ENCODE results near the gene FAM228A.
"Not testable (repeated sequence)": the region's sequence is repeated elsewhere in the genome, so short reads cannot be mapped to it uniquely, and the experiment has no call there.

The FAM228A gene

DNA sequence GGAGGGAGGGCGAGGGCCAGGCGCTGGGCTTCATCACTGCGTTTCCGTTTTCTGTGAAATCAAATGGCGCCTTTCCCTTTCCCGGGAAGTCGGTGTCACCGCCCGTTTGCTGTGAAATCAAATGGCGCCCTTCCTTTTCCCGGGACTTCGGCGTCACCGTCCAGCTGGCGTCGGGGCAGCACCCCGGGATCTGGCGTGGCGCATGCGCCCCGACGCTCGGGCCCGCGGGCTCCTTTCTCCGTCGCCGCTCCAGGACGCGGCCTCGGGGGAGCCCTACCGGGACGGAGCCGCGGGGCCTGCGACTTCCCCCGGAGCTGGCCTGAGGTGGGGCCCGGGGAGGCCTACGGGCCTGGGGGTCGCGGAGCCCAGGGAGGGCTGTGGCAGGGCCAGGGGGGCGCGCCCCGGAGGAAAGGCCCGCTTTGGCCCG is at the start of gene FAM228A:
Gene FAM228A (plus strand): TSS at position 203 of the 427 bp plus-strand sequence. CDS start 428 bp downstream, outside the sequence.
- DNase-seq (ENCODE audit: low read depth) = no peak

DNA sequence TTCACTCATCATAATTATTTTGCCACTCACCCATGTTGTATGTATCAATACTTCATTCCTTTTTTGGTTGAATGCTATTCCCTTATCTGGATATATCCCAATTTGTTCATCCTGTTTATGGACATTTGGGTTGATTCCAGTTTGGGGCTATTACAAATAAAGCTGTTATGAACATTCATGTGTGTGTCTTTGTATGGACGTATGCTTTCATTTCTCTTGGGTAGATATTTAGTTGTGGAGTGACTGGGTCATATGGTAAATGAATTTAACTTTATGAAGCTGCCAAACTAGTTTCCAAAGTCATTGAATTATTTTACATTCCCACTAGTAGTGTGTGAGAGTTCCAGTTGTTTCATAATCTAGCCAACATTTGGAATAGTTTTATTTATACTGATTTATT is 48.9 kb upstream of the FAM228A start:
- DNase-seq (ENCODE audit: low read depth) = no peak

- DNase-seq (ENCODE audit: low read depth) = no peak
Observed at GRCh38 chr2:24132543-24132942, 42.3 kb upstream of the FAM228A start.

GRCh38 chr2:24140305-24140704 is 34.5 kb upstream of the FAM228A start:
- not testable (repeated sequence) for DNase-seq (ENCODE audit: low read depth)

DNA sequence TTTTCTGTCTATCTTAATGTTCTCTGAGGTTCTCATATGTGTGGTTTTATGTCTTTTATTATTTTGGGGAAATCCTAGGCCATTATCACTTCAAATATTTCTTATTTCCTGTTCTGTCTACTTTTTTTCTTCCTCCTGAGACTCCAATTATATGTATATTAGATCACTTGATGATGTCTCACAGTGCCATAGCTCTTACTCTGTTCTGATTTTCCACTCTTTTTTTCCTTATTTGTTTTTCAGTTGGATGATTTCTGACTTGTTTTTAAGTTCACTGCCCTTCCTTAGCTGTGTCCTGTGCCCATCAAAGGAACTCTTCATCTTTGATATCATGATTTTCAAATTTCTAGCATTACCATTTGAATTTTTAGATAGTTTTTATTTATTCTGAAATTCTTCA is 27.5 kb upstream of the FAM228A start:
- DNase-seq (ENCODE audit: low read depth) = no peak

- no peak for DNase-seq (ENCODE audit: low read depth)
Observed at GRCh38 chr2:24152413-24153197, 22.2 kb upstream of the FAM228A start.

GRCh38 chr2:24153478-24153877 is 21.4 kb upstream of the FAM228A start:
- DNase-seq (ENCODE audit: low read depth) = no peak

- DNase-seq (ENCODE audit: low read depth) = no peak
Observed at GRCh38 chr2:24158131-24158530, 16.7 kb upstream of the FAM228A start.

GRCh38 chr2:24159708-24160107 is 15.1 kb upstream of the FAM228A start:
- DNase-seq (ENCODE audit: low read depth) = no peak

- DNase-seq (ENCODE audit: low read depth) = no peak
Observed at GRCh38 chr2:24160761-24161160, 14.1 kb upstream of the FAM228A start.

DNA sequence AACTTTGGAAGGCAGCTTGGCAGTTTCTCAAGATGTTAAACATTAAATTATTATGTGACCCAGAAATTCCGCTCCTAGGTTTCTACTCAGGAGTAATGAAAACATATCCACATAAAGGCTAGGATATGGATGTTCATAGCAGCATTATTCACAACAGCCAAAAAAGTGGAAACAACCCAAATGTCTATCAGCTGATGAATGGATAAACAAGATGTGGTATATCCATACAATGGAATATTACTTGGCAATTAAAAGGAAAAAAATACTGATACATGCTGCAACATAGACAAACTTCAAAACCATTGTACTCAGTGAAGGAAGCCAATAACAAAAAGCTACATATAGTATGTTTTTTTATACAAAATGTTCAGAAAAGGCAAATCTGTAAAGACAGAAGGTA is 12.4 kb upstream of the FAM228A start:
- no peak for DNase-seq (ENCODE audit: low read depth)

DNA sequence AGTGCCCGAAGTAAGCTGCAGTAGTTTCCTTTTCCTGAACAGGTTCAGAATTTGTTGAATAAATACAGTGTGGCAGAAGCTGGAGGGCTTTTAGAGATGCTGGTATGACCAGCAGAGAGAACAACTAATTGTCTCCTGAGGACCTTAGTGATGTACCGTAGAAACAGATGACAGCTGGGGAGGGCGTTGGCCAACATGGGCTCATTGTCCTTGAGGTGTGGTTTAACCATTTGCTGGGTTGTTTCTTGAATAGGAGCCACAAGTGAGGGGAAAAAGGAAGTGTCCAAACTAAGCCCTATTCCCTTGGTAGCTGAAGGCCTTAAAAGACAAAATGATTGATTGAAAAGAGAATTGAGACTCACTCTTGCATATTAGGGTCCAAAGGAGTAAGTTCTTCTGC is 11.7 kb upstream of the FAM228A start:
- no peak for DNase-seq (ENCODE audit: low read depth)

GRCh38 chr2:24163601-24164000 is 11.3 kb upstream of the FAM228A start:
- no peak for DNase-seq (ENCODE audit: low read depth)

- DNase-seq (ENCODE audit: low read depth) = no peak
Observed at GRCh38 chr2:24164416-24164973, 10.4 kb upstream of the FAM228A start.

GRCh38 chr2:24169023-24169422 is 5.8 kb upstream of the FAM228A start:
- DNase-seq (ENCODE audit: low read depth) = no peak

GRCh38 chr2:24175631-24176187 is 856 bp downstream of the FAM228A start:
- DNase-seq (ENCODE audit: low read depth) = no peak

GRCh38 chr2:24176326-24176725 is 1.5 kb downstream of the FAM228A start:
- DNase-seq (ENCODE audit: low read depth) = no peak

DNA sequence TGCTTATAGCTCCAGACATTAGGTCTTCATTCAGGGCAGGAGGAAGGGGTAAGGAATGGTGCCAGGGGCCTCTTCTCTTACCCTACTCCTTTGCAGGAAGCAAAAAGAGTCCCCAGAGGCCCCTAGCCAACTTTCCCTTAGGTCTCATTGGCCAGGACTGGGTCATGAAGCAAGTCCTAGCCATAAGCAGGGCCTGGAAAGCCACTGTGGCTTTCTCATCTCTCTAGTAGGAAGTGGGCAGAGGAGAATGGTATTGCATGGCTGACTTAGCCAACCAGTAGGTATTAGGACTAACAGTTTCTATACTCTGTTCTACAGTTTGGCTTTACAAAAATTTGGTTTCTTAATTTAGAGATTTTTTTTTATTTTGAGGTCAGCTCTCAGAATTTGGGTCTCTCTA is 4.8 kb downstream of the FAM228A start:
- DNase-seq (ENCODE audit: low read depth) = no peak

GRCh38 chr2:24181849-24182248 is 7.0 kb downstream of the FAM228A start:
- DNase-seq (ENCODE audit: low read depth) = no peak

DNA sequence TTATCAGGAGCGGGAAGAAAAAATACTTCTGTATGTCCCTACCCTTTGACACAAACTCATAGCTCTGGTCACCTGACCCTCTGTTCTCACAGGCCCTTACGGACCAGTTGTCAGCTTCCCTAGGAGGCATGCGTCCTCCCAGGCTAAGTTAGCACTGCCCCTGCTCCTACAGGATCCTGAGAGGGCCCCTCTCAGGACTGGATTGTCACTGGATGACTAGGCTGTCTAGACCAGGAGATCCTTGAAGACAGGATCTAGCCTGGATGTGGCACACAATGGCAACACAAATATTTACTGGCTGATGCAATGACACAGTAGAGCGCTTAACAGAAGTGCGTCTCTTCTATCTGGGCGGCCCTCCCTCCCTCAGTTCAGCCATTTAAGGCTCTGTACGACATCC is 7.7 kb downstream of the FAM228A start:
- DNase-seq (ENCODE audit: low read depth) = no peak

- DNase-seq (ENCODE audit: low read depth) = no peak
Observed at GRCh38 chr2:24183366-24184069, 8.7 kb downstream of the FAM228A start.

- DNase-seq (ENCODE audit: low read depth) = no peak
Observed at GRCh38 chr2:24189551-24189950, 14.7 kb downstream of the FAM228A start.

GRCh38 chr2:24190503-24190902 is 15.7 kb downstream of the FAM228A start:
- DNase-seq (ENCODE audit: low read depth) = no peak

Data from CMK (cell line).